H7 (cell line): ENCODE results near the gene NUMB. TPM values are rescaled to one million over a fixed set of nuclear protein-coding genes. Genes with fewer than 3 reads are reported as not detected.

Experiments
- DNase-seq: peaks from one replicate; pipeline ENCODE4 v3.0.0; 2012
- H3K27me3 ChIP-seq: 2 replicates; pipeline ENCODE4 v1.6.0; 2011; ENCODE audit warnings: mild to moderate bottlenecking, low read length; ENCODE audit not compliant: control insufficient read depth, insufficient read depth
- H3K36me3 ChIP-seq: replicated peaks from 2 replicates; pipeline ENCODE4 v1.5.1; 2011; ENCODE audit warnings: low read length; ENCODE audit not compliant: control insufficient read depth, insufficient read depth
- H3K4me3 ChIP-seq: 2 replicates; pipeline ENCODE4 v1.5.1; 2011; ENCODE audit warnings: low read depth, mild to moderate bottlenecking, control low read depth, low read length, moderate library complexity; ENCODE audit not compliant: insufficient read depth
- total RNA-seq: library from RNA; depleted of rRNA; stranded (reverse); fragments of >200 nt; shearing (Covaris generic); gene quantifications from 2 replicates; pipeline ENCODE4 v1.2.3, GENCODE V29; 2014

NUMB gene
- total RNA-seq, 1 experiment from 2014 or later = 15.3 TPM

DNA sequence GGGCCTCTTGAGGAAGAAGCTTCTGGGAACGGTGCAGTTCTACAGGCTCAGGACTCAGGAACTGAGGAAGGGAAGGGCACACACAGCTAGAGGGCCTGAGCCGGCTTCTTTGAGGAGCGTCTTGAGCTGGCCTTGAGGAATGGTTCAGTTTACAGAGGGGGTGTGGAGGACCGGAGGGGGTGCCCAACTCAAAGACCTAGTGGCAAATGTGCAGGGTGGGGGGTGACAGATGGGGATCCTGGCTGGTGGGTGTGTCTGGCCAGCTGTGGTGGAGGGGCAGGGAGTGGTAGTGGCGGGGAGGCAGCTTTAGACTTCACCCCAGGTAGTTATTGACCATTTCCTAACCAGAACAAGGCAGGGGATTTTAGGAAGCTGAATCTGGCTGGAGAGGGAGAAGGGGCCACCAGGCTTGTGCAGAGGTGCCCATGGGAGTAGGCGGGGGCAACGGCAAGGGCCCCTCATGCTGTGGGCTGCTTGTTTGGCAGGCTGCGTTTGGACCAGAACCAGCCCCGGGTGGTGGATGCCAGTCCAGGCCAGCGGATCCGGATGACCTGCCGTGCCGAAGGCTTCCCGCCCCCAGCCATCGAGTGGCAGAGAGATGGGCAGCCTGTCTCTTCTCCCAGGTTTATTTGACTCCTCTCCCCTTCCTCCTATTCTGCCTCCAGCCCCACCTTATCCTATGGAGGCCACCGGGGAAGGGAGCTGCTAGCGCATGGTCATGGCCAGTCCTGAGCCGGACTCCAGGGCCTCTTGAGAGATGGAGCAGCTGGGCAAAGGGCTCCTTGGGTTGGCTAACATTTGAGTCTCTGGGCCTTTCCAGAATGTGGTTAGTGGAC, 193.2 kb downstream of the NUMB start:
- Histone ChIP-seq H3K36me3 (no peaks in the 10 kb centered on the region), H3K27me3 (no peaks in the 10 kb centered on the region), H3K4me3 (no peak overlapping the region)
- peak; percentile 55 for DNase-seq

DNA sequence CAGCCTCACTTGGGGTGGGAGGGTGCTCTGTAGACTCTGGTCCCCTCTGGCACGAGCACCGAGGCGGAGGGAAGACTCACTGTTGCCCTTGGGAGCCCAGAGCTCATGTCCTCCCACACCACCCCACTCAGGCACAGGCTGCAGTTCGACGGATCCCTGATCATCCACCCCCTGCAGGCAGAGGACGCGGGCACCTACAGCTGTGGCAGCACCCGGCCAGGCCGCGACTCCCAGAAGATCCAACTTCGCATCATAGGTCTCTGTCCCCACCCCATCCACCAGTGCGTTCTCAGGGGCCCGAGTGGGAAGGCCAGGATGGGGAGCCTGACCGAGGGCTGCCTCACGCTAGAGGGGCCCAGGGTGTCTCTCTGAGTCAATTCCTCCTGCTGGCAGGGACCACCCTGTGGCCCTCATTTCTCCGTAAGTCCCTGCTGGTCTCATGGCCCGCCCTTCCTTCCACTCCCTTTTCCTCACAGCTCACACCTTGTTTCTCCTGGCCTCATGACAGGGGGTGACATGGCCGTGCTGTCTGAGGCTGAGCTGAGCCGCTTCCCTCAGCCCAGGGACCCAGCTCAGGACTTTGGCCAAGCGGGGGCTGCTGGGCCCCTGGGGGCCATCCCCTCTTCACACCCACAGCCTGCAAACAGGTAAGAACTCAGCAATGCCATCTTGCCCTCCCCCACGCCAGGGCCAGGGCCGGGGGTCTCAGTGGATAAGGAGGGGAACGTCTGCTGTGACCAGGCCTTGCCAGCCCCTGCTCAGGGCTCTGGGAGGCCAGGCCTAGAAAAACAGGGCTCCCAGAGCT, 194.1 kb downstream of the NUMB start:
- H3K27me3 ChIP-seq = no peaks in the 10 kb centered on the region
- peak; percentile 57 for DNase-seq

DNA sequence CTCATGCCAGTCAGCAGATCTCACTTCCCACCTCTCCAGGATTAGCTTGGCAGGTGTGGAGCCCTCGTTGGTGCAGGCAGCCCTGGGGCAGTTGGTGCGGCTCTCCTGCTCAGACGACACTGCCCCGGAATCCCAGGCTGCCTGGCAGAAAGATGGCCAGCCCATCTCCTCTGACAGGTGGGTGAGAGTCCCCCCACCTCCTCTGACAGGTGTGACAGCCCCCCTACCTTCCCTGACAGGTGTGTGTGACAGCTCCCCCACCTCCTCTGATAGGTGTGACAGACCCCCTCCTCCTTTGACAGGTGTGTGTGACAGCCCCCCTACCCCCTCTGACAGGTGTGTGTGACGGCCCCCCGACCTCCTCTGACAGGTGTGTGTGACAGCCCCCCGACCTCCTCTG, 194.7 kb downstream of the NUMB start:
- DNase-seq = no peak
- H3K4me3 ChIP-seq = no peak overlapping the region
- no peaks in the 10 kb centered on the region for H3K36me3 ChIP-seq
- H3K27me3 ChIP-seq = no peaks in the 10 kb centered on the region

More for the DNA sequence above, 194.1 kb downstream of the NUMB start:
- no peak overlapping the region for H3K4me3 ChIP-seq
- no peaks in the 10 kb centered on the region for H3K36me3 ChIP-seq

DNA sequence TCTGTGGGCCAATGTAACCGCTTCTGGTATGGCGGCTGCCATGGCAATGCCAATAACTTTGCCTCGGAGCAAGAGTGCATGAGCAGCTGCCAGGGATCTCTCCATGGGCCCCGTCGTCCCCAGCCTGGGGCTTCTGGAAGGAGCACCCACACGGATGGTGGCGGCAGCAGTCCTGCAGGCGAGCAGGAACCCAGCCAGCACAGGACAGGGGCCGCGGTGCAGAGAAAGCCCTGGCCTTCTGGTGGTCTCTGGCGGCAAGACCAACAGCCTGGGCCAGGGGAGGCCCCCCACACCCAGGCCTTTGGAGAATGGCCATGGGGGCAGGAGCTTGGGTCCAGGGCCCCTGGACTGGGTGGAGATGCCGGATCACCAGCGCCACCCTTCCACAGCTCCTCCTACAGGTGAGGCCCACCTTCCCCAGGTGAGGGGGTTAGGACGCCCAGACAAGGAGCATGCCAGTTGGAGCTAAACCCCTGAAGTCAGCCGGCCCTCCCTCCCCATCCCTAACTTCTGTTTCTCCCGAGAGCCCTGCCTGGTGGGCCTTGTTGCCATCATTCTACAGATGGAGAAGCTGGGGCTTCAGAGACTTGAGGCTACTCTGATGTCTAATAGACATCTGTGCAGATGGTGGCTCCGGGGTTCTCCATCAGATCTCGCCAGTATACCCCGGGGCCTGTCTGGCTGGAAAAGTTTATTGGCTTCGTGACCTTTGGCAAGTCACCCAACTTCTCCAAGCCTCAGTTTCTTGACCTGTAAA, 195.7 kb downstream of the NUMB start:
- Histone ChIP-seq H3K4me3 (no peak overlapping the region), H3K27me3 (no peaks in the 10 kb centered on the region), H3K36me3 (no peaks in the 10 kb centered on the region)
- peak; percentile 70 for DNase-seq

DNA sequence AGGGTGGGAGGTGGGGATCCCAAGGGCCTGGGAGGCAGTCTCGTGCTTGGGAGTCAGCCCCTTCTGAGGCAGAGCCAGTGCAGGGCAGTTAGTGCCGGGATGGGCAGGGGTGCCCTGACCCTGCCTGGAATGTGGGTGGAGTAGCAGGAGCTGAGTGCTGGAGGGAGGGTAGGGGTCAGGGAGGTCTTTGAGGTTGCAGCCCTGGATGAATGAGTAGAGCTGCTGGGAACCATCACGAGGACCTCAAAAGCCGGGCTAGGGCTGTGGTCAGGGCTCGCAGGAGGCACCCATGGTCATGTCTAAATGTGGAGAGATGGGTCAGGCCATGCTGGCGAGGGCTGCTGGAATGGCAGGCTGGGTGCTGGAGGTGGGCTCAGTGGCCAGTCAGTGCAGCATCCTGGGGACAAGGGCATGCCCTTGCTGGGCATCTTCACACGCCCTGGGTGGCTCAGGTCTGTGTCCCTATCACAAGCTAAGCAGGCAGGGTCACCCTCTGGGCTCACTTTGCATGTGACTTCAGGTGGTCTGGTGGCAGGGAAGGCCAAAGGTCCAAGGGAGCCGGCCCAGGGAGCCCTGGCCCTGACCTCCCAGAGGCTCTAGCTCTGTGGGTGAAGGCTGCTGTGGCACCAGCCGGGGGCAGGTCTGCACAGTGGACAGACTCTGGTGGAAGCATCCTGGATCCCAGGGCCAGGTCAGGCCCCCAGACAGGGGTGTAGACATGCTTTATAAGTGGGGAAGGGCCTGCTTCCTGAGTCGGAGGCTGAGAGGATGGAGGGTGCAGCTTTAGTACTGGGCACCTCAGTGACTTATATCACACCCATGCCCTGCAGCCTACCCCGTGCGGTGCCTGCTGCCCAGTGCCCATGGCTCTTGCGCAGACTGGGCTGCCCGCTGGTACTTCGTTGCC, 196.6 kb downstream of the NUMB start:
- Histone ChIP-seq H3K36me3 (no peaks in the 10 kb centered on the region), H3K27me3 (no peaks in the 10 kb centered on the region), H3K4me3 (no peak overlapping the region)
- DNase-seq = peak; percentile 59

DNA sequence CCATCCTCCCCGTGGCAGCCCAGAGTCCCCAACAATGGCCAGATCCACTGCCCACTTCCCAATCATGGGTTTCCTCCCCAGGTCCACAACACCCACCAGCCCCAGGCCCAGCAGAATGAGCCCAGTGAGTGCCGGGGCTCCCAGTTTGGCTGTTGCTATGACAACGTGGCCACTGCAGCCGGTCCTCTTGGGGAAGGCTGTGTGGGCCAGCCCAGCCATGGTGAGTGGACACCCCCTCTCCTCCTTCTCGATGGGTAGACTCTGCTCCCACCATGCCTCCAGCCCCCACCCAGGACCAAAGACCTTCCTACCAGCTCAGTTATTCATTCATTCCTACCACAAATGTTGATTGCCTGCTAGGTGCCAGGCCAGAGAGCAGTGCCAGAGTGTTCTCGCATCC, 197.3 kb downstream of the NUMB start:
- no peaks in the 10 kb centered on the region for H3K27me3 ChIP-seq
- no peak overlapping the region for H3K4me3 ChIP-seq
- no peaks in the 10 kb centered on the region for H3K36me3 ChIP-seq
- no peak for DNase-seq

DNA sequence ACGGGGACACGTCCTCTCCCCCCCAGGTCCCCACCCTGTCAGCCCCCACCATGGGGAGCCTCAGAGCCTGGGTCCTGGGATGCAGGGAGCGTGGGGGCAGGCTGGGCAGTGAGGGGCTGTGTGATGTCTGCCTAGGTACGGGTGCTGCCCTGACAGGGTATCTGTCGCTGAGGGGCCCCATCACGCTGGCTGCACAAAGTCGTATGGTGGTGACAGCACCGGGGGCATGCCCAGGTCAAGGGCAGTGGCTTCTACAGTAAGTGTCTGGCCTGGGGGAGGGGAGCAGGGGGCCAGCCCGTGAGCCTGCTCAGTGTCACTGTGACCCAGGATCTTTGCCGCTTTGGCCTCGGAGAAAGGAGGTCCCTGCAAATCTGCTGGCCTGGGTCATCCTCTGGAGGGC, 197.8 kb downstream of the NUMB start:
- Histone ChIP-seq H3K36me3 (no peaks in the 10 kb centered on the region), H3K4me3 (no peak overlapping the region), H3K27me3 (no peaks in the 10 kb centered on the region)
- DNase-seq = peak; percentile 60

DNA sequence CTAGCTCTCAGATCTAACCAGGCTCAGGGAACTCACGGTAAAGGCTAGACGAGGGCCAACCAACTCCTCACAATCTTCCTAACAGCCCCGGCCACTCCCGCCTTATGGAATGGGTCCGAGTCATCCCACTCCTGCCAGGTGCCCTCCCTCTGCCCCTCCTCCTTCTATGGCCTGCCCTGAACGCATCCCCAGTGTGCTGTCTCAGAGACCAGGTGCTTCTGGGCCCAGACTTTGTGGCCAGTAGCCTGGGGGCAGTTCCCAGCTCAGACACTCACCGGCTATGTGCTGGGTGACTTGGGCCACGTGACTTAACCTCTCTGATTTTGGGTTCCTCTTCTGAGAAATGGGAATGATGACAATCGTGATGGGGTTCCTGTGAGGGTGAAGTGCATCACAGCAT, 198.5 kb downstream of the NUMB start:
- Histone ChIP-seq H3K4me3 (no peak overlapping the region), H3K36me3 (no peaks in the 10 kb centered on the region), H3K27me3 (no peaks in the 10 kb centered on the region)
- peak; percentile 60 for DNase-seq

DNA sequence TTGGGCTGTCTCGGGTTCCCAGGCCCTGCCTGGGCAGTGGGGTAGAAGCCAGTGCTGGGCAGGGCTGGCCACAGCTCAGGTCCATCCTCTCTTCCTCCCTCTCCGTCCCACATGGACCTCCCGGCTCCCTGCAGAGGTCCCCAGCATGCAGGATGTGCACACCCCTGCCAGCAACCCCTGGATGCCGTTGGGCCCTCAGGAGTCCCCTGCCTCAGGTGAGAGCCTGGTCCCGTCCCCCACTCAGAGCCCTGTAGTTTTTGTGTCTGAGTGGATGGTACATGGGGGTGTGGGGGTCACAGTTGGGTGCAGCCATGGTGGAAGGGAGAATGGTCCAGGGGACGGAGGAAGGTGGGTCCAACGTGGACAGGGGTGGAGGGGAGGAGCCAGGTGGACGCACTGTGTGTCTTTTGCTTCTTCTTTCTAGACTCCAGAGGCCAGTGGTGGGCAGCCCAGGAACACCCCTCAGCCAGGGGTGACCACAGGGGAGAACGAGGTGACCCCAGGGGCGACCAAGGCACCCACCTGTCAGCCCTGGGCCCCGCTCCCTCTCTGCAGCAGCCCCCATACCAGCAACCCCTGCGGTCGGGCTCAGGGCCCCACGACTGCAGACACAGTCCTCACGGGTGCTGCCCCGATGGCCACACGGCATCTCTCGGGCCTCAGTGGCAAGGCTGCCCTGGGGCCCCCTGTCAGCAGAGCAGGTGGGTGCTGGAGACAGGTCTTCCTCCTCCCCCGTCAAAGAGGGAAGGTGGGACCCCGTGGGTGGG, 199.3 kb downstream of the NUMB start:
- Histone ChIP-seq H3K27me3 (no peaks in the 10 kb centered on the region), H3K36me3 (no peaks in the 10 kb centered on the region), H3K4me3 (no peak overlapping the region)
- DNase-seq = peak; percentile 60

DNA sequence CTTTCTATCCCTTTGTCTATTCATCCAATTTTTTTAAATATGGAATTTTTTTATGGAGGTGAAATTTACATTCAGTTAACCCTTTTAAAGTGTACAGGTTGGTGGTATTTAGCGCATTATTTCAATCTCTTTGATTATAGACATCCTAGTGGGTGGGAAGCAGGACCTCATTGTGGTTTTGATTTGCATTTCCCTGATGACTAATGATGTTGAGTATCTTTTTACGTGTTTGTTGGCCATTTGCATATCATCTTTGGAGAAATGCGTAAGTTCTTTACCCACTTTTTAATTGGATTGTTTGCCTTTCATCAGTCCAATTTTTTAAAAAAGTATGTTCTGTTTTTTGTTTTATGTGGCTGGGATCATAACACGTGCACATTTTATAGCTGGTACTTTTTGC, 200.3 kb downstream of the NUMB start:
- Histone ChIP-seq H3K4me3 (no peak overlapping the region), H3K36me3 (no peaks in the 10 kb centered on the region), H3K27me3 (no peaks in the 10 kb centered on the region)
- DNase-seq = no peak

DNA sequence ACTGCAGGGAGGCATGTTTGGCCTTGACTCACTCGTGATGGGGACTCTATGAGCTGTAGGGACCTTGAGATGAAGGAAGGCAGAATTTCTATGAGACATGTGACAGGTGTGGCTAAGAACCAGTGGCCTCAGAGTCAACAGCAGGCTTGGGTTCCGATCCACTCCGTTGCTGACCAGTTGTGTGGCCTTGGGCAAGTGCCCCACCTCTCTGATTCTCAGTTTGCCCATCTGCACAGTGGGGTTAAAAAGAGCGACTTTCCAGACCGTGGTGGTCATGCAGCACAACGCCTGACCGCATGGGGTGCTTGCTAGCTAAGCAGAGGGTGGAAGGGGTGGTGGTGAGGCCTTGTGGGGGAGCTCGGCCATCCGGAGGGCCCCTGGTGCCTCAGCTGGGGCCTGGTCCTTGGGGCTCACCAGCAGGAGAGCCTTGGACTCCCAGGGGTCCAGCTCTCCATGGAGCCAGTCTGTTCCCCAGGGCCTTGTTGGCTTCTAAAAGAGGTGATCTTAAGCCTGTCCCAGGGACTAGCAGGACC, 202.6 kb downstream of the NUMB start:
- Histone ChIP-seq H3K4me3 (no peak overlapping the region), H3K36me3 (no peaks in the 10 kb centered on the region), H3K27me3 (no peaks in the 10 kb centered on the region)
- DNase-seq = no peak

DNA sequence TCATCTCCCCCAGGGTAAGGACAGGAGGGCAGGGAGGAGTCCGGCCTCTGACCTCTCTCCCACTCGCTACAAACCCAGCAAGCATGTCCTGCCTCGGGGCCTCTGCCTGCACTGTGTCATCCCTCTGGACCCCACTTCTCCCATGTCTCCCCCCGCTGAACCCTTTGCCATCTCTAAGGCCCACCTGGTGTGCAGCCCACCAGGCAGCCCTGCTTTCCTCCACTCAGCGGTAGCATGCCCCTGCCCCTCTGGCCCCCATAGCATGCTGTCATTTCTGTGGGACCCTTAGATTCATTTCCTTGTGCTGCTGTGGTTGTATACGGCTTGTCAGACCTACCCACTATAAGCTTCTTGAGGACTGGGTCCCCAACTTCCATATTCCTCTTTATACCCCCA, 203.3 kb downstream of the NUMB start:
- Histone ChIP-seq H3K4me3 (no peak overlapping the region), H3K27me3 (no peaks in the 10 kb centered on the region), H3K36me3 (no peaks in the 10 kb centered on the region)
- no peak for DNase-seq
